Fibroblast of skin of right biceps (primary cell): ENCODE measurements around the gene IRX6.

Experiments
- DNase-seq: peaks from one replicate; pipeline ENCODE4 v3.0.0-alpha.2; 2013

Gene IRX6

DNA sequence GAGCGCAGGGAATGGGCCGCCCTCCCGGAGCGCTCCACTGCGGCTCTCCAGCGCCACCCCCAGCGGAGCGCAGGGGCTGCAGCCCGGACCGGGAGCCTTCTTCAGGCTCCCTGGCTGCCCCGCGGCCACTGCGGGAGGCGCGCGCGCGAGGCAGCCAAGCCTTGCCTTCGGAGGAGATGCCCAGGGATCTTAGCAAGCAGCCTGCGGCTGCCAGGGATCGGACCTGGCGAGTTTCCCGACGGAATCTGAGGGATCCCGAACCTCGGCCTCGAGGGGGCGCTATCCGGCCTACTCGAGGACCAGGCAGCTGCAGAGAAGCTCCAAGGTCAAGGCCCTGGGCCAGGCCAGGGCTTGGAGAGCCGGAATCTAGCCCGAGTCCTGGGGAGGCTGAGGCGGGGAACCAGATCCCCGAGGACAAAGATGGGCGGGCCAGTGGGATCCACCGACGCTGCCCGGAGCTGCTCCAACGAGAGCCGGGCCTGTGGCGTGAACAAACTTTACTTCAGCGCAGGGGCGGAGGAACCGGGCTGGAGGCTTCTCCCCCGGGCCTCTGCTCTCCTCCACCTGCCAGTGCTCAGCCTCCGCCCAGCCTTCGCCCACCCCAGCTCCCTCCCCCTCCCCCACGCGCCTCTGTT, at the start of gene IRX6:
Gene IRX6, plus strand, starts transcription at position 567 of the 635 bp plus-strand sequence. CDS start 889 bp downstream, outside the sequence.
- DNase-seq, result peak; percentile 47

- no peak for DNase-seq
Observed at GRCh38 chr16:55274391-55274790, 49.6 kb upstream of the IRX6 start.

DNA sequence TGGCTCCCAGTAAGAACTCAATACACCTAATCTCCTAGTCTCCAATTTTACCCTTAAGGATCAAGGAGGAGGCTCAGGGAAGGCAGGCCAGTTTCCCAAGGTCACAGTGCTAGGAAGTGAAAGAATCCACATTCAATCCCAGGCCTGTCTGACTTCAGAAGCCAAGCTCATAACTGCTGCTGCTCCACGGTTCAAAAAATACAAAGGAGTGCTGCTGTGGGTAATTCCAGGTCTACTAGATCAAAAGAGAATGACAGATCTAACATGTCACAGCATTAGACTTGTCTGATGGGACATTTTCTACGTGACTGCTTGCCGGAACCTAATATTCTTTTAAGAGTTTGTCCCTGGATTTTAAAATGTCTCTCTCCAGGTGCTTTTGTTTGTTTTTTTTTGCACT, 48.8 kb upstream of the IRX6 start:
- DNase-seq, result no peak

DNA sequence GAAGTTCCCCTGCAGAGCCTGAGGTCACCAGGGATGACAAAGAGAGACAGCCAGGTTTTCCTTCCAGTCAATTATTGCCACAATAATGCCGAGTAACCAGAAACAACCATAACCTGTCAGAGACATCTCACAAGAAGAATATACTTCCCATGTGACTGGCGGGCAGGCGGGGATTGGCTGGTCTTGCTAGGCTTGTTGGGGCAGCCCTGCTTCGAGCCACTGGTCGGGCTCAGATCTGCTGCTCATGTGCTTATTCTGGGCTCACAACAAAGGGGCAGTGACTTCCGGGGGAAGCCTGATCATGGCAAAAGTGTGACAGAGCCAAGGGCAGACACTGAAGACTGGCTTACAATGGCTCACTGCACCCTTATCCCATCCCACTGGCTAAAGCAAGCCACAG, 48.1 kb upstream of the IRX6 start:
- no peak for DNase-seq

DNA sequence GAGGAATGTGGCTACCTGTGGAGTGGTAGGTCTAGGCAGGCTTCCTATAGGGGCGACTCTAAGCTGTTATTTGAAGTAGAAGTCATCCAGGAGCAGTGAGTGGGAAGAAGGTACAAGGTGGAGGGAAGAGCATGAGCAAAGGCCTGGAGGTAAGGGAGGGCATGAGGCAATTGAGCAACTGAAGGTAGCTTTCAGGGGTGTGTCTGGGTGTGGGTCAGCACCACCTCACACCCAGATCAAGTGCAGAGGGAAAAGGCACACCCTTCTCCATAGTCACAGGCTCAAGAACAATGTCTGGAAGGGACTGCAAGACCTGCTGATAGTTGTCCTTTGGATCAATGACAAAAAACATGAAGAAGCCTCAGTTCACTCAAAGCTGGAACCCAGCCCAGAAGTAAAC, 46.5 kb upstream of the IRX6 start:
- no peak for DNase-seq

- no peak for DNase-seq
Observed at GRCh38 chr16:55279598-55279997, 44.4 kb upstream of the IRX6 start.

GRCh38 chr16:55280587-55280986, 43.4 kb upstream of the IRX6 start:
- DNase-seq, result peak; percentile 80

DNA sequence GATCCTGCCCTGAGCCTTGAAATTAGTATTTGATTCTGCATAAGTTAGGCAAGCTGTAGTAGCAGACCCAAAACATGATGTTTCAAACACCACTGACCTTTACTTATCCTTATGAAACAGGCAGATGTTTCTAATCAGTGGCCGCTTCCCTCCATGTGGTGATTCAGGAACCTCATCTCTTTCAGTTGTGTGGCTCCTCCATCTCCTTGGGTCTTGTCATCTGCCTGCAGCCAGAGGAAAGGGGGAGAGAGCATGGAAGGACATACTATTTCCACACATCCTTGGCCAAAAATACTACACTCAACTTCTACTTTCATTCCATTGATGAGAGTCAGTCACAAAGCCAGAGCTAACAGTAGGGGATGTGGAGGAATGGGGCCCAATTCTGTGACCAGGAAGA, 41.6 kb upstream of the IRX6 start:
- peak; percentile 77 for DNase-seq

- DNase-seq, result no peak
Observed at GRCh38 chr16:55283812-55284717, 39.9 kb upstream of the IRX6 start.

DNA sequence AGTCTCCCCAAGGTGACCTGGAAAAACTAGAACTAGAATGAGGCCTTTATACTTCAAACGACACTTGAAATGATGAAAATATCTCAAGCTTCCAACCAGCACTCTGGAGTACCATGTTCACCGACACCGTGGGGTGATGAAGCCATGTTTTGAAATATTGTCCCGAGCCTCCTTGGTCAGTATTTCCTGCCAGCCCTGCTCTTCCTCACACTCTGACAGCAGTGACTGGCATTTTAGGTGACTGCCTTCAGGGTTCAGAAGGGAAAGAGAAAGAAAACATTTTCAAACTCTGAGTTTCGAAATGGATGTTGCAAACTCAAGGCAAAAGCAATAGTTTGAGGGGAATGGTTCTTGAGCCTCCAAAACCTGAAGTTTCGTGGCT, 39.3 kb upstream of the IRX6 start:
- no peak for DNase-seq

- no peak for DNase-seq
Observed at GRCh38 chr16:55285586-55285985, 38.4 kb upstream of the IRX6 start.

DNA sequence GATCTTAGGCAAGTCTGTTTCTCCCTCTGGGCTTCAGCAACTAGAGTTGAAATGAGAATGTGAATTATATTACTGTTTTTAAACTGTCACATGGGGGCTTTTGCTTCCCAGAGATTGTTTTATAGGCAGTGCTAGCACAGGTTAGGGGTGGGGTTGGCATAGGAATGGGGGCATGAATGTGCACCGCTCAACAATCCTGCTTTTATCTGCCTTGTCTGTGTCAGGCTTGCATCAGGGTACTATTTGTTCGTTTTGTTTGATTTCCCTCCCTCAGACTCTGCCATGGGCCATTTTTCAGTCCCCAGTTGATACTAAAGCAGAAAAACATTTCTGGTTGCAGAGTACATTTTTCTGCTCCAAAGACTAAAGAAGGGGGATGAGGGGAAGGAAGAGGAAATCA, 34.6 kb upstream of the IRX6 start:
- DNase-seq, result no peak

GRCh38 chr16:55291847-55292246, 32.2 kb upstream of the IRX6 start:
- no peak for DNase-seq

- DNase-seq, result no peak
Observed at GRCh38 chr16:55292491-55292890, 31.5 kb upstream of the IRX6 start.

- DNase-seq, result no peak
Observed at GRCh38 chr16:55294129-55294528, 29.9 kb upstream of the IRX6 start.

DNA sequence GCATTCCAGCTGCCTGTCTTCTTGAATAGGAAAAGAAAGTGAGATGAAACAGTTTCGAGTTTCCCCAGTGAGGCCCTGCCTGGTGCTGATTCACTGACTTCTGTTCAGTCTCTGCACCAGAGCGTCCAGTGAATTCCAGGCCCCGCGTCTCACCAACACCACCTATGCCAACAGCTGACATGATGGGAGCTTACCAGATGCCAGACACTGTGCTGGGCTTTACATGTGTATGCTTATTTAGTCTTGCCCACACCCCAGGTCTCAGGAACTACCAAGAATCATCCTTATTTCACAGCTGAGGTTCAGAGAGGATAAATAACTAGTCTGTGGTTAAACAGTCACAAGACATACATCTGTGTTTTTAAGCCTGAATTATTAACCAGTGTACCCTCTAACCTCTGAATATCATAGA, 29.1 kb upstream of the IRX6 start:
- DNase-seq, result peak; percentile 38

- DNase-seq, result peak; percentile 26
Observed at GRCh38 chr16:55297062-55297909, 26.7 kb upstream of the IRX6 start.

DNA sequence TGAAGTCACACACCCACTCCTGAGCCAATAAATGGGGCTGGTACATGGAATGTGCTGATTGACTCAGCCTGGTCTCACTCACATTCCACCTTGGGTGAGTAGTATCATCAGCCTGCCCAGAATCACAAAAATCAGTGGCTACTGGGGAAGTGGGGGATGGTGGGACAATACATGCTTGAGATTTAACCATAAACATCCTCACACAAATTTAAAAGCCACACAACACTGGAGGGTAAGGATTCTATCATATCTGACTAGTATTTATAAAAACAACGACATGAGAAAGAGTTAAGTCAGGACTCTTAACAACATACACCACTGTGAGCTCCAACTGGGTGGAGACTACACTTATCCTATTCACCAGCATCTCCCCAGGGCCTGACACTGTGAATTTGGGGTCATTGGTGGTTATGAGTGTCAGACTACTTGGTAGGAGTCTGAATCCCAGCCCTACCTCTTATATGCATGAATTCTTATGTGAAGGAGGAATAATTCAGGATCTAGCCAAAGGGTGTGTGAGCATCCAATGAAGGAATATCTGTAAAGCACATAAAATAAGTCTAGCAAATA, 26.0 kb upstream of the IRX6 start:
- DNase-seq, result peak; percentile 90

DNA sequence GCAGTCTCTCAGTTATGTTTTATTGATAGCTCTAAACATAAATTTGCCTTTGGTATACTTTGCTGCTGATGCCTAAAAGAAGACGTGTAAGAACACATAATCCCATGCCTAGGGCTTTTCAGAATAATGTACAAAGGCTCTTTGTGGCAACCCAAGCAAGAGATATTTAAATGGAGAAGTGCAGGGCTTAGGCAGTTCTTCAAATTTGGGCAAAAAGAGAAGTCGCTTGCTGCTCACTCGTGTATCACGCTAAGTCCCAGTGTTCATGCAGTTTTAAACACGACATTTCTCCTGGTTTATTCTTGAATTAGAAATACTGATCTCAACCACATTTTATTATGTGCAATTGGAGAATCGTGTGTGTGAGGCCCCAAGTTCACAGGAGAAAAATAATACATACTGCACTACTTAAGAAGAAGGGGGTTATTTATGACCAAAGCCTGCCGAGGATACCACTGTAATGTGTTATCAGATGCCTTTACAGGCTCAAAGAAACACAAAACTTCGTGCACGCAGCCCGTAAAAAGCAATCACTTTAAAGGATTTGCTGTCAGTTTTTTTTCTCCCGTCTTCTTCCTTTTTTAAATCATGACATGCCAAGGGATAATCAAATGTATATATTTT, 22.5 kb upstream of the IRX6 start:
- DNase-seq, result no peak

- DNase-seq, result no peak
Observed at GRCh38 chr16:55302635-55303034, 21.4 kb upstream of the IRX6 start.

DNA sequence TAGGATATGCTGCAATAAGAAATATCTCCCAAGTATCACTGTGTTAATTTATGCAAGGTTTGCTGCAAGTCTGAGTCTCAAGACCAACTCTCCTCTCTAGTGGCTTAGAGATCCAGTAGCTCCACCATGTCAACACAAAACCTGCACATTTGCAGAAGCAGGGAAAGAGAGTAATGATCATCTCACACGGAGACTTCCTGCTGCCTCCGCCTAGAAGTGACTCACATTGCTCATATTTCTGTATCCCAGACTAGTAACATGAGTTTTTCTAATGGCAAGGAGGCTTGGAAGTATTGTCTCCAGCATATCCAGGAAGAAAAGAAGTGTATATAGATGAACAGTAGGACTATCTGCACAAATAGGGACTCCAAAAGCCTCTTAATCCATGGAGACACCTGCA, 15.0 kb upstream of the IRX6 start:
- no peak for DNase-seq

DNA sequence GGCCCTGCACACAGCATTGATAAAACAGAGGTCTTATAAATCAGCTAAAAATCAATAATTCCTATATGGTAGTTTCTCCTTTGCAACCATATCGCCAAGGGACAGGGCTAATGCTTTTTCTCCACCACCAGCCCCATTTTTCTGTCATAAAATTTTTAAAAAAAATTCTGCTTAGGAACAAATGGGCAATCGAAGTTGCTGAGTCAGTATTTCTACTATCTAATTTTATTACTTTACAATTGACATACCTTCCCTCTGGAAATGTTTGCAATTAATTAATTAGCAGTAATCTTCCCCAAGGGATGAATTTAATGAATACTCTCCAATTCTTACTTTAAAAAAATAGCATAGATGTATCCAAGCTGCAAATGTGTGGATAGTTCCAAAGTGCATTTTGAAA, 1.7 kb upstream of the IRX6 start:
- DNase-seq, result no peak
